ENCODE data around the gene GGA3.
"Not testable (repeated sequence)": the region's sequence is repeated elsewhere in the genome, so short reads cannot be mapped to it uniquely, and the experiment has no call there.

Gene GGA3

GRCh38 chr17:75231741-75232464 lies 29.5 kb downstream of the GGA3 start:
- in situ Hi-C loops (cut with HindIII; ENCODE audit: low pct_ligation_motif_present, low pct_unique_long_range_greater_than_20kb, low sequenced_read_pairs) = no loop called here
- no peak for DNase-seq

- in situ Hi-C loops (cut with HindIII; ENCODE audit: low pct_ligation_motif_present, low pct_unique_long_range_greater_than_20kb, low sequenced_read_pairs) = no loop called here
- no peak for DNase-seq
Measured at GRCh38 chr17:75231071-75231470, 30.3 kb downstream of the GGA3 start.

GRCh38 chr17:75228847-75229246 lies 32.6 kb downstream of the GGA3 start:
- in situ Hi-C loops (cut with HindIII; ENCODE audit: low pct_ligation_motif_present, low pct_unique_long_range_greater_than_20kb, low sequenced_read_pairs) = no loop called here
- DNase-seq = no peak

GRCh38 chr17:75228305-75228704 lies 33.1 kb downstream of the GGA3 start:
- in situ Hi-C loops (cut with HindIII; ENCODE audit: low pct_ligation_motif_present, low pct_unique_long_range_greater_than_20kb, low sequenced_read_pairs) = no loop called here
- DNase-seq = no peak

GRCh38 chr17:75227729-75228128 lies 33.7 kb downstream of the GGA3 start:
- in situ Hi-C loops (cut with HindIII; ENCODE audit: low pct_ligation_motif_present, low pct_unique_long_range_greater_than_20kb, low sequenced_read_pairs) = no loop called here

GRCh38 chr17:75225016-75225415 lies 36.4 kb downstream of the GGA3 start:
- no peak for DNase-seq
- in situ Hi-C loops (cut with HindIII; ENCODE audit: low pct_ligation_motif_present, low pct_unique_long_range_greater_than_20kb, low sequenced_read_pairs) = no loop called here

More at GRCh38 chr17:75227729-75228128, 33.7 kb downstream of the GGA3 start:
- no peak for DNase-seq

GRCh38 chr17:75219815-75220214 lies 41.6 kb downstream of the GGA3 start:
- no peak for DNase-seq
- in situ Hi-C loops (cut with HindIII; ENCODE audit: low pct_ligation_motif_present, low pct_unique_long_range_greater_than_20kb, low sequenced_read_pairs) = no loop called here

- in situ Hi-C loops (cut with HindIII; ENCODE audit: low pct_ligation_motif_present, low pct_unique_long_range_greater_than_20kb, low sequenced_read_pairs) = no loop called here
- DNase-seq = no peak
Measured at GRCh38 chr17:75218131-75218530, 43.3 kb downstream of the GGA3 start.

- DNase-seq = no peak
- in situ Hi-C loops (cut with HindIII; ENCODE audit: low pct_ligation_motif_present, low pct_unique_long_range_greater_than_20kb, low sequenced_read_pairs) = no loop called here
Measured at GRCh38 chr17:75209061-75209460, 52.3 kb downstream of the GGA3 start.

GRCh38 chr17:75208161-75208560 lies 53.2 kb downstream of the GGA3 start:
- in situ Hi-C loops (cut with HindIII; ENCODE audit: low pct_ligation_motif_present, low pct_unique_long_range_greater_than_20kb, low sequenced_read_pairs) = no loop called here

GRCh38 chr17:75207760-75208159 lies 53.6 kb downstream of the GGA3 start:
- DNase-seq = no peak
- in situ Hi-C loops (cut with HindIII; ENCODE audit: low pct_ligation_motif_present, low pct_unique_long_range_greater_than_20kb, low sequenced_read_pairs) = no loop called here

More at GRCh38 chr17:75208161-75208560, 53.2 kb downstream of the GGA3 start:
- no peak for DNase-seq

GRCh38 chr17:75207050-75207407 lies 54.4 kb downstream of the GGA3 start:
- in situ Hi-C loops (cut with HindIII; ENCODE audit: low pct_ligation_motif_present, low pct_unique_long_range_greater_than_20kb, low sequenced_read_pairs) = not testable (repeated sequence)

GRCh38 chr17:75205793-75206163 lies 55.6 kb downstream of the GGA3 start:
- in situ Hi-C loops (cut with HindIII; ENCODE audit: low pct_ligation_motif_present, low pct_unique_long_range_greater_than_20kb, low sequenced_read_pairs) = no loop called here
- no peak for DNase-seq

More at GRCh38 chr17:75207050-75207407, 54.4 kb downstream of the GGA3 start:
- not testable (repeated sequence) for DNase-seq

GRCh38 chr17:75205037-75205792 lies 56.2 kb downstream of the GGA3 start, which contains the start of gene NUP85:
Gene NUP85, plus strand, starts transcription at chr17:75205679. Its CDS starts 83 bp downstream, at chr17:75205762.
- in situ Hi-C loops (cut with HindIII; ENCODE audit: low pct_ligation_motif_present, low pct_unique_long_range_greater_than_20kb, low sequenced_read_pairs) = no loop called here
- DNase-seq = peak; percentile 96

- in situ Hi-C loops (cut with HindIII; ENCODE audit: low pct_ligation_motif_present, low pct_unique_long_range_greater_than_20kb, low sequenced_read_pairs) = no loop called here
Measured at GRCh38 chr17:75199886-75200618, 61.4 kb downstream of the GGA3 start.

GRCh38 chr17:75194879-75195278 lies 66.5 kb downstream of the GGA3 start:
- peak; percentile 98 for DNase-seq
- in situ Hi-C loops (cut with HindIII; ENCODE audit: low pct_ligation_motif_present, low pct_unique_long_range_greater_than_20kb, low sequenced_read_pairs) = no loop called here

More at GRCh38 chr17:75199886-75200618, 61.4 kb downstream of the GGA3 start:
- DNase-seq = no peak

- peak; percentile 61 for DNase-seq
- in situ Hi-C loops (cut with HindIII; ENCODE audit: low pct_ligation_motif_present, low pct_unique_long_range_greater_than_20kb, low sequenced_read_pairs) = no loop called here
Measured at GRCh38 chr17:75191584-75191983, 69.8 kb downstream of the GGA3 start.

- no peak for DNase-seq
- in situ Hi-C loops (cut with HindIII; ENCODE audit: low pct_ligation_motif_present, low pct_unique_long_range_greater_than_20kb, low sequenced_read_pairs) = no loop called here
Measured at GRCh38 chr17:75188614-75189013, 72.8 kb downstream of the GGA3 start.
